HG03457 (cell line): ENCODE results near the gene ABCC9.

Experiments
- ATAC-seq: cut with Tn5 transposase; IDR thresholded peaks from one replicate; pipeline ENCODE4 v1.9.1; 2021; ENCODE audit warnings: moderate number of reproducible peaks; ENCODE audit not compliant: unreplicated experiment

The ABCC9 gene

GRCh38 chr12:21776175-21776574 lies 165.1 kb downstream of the ABCC9 start:
- ATAC-seq, result no peak

GRCh38 chr12:21775133-21775820 lies 165.9 kb downstream of the ABCC9 start:
- ATAC-seq, result no peak

- ATAC-seq, result no peak
Measured at GRCh38 chr12:21774358-21775132, 166.7 kb downstream of the ABCC9 start, which contains the start of gene KCNJ8. Gene KCNJ8 (minus strand): TSS chr12:21774706. CDS start chr12:21773616, 1,090 bp downstream.

GRCh38 chr12:21773806-21774205 lies 167.4 kb downstream of the ABCC9 start:
- ATAC-seq, result no peak

DNA sequence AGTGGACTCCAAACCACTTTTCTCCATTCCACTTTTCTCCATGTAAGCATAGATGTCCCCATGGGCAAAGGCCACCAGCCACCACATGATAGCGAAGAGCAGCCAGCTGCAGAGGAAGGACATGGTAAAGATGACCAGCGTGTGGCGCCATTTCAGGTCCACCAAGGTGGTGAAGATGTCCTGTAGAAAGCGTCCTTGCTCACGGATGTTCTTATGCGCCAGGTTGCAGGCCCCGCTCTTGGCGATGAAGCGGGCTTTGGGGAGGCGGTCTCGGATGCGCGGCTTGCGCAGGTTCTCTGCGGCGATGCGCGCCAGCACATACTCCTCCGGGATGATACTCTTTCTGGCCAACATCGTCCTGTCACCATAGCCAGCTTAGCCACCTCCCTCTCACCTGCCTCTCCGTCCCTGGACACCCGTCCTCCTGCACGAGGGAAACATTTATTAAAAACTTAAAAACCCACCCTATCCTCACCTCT lies 167.9 kb downstream of the ABCC9 start:
- ATAC-seq, result no peak

DNA sequence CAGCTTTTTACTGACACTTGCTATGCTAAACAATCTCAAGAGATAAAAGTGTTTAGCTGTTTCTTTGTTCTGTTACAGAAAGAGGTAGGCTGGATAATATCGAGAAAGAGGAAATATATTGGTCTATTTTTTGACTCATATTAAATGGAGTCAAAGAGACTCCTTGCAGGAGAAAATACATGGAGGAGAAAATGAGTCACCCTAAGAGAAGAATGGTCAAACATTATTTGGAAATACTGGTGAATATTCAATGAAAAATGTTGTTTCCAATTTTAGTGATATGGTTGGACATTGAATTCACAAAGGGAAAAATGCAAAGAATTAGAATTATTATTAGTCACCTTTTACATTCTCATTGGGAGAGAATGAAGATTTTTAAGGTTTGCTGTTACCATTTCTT lies 169.9 kb downstream of the ABCC9 start:
- ATAC-seq, result no peak

GRCh38 chr12:21769307-21769706 lies 171.9 kb downstream of the ABCC9 start:
- ATAC-seq, result no peak

DNA sequence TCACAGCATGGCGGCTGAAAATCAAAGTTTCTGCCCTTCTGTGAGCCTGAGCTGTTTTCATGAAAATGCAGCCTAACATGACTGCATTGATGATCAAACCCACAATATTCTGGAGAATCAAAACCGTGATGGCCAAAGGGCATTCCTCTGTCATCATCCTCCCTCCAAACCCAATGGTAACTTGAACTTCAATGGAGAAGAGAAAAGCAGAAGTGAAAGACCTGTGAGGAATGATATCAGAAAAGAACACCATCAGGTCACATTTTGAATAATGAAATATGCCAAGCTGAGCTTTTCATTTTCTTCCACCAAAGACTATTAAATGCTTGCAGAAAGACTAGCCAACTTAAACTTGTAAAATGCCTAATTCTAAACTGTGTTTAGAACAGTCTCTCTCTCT lies 174.8 kb downstream of the ABCC9 start:
- no peak for ATAC-seq

DNA sequence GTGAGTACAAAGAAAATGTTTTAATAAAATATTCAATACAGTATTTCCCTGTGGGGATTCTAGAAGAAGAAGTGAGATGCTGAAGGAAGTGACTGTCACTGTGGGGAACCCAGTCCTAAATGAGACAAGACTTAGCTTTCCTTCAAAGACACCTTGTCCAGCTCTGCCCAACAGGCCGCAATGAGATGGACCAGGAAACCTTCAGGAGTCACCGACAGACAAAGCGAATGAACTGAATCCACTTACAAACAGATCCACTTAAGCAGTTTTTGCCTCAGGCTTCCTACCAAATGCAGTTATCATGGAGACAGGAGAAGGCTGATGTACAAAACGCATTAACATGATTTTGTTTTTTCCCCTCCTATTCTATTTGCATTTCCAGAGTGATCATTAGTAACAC lies 176.3 kb downstream of the ABCC9 start:
- ATAC-seq, result no peak

GRCh38 chr12:21764065-21764464 lies 177.2 kb downstream of the ABCC9 start:
- ATAC-seq, result no peak

DNA sequence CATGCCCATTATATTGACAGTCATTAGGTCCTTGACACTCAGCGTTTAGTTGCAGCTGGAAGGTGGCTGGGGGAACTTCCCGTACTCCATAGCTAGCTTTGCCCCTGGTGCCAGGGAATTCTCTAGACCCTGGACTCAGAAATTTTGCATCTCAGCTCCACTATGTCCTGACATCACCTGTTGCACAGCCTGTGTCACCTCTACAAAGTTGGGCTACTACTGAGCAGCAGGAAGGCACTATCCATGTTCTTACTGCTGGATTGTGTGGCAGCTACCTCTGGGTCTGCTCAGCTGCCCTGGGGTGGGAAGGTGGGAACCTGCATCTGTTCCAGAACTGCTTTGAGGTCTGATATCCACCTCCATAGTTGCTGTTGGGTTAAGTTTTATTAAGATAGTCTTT lies 177.7 kb downstream of the ABCC9 start:
- ATAC-seq, result no peak

DNA sequence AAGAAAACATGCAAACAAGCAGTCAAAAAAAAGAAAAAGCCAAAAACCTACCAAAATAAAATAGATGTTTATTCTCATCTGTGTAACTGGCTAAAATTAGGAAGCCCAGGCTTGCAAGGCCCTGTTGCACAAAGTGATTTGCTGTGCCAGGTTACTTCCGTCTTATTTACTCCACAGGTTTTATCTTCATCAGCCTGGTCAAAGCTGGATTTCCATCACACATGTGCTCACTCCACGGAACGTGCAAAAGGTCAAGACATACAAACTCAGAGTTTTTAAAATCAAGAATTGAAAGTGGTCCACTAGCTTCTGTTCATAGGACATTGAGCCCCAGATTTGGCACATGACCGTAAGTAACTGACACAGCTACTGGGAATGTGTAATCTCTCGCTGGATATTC lies 181.5 kb downstream of the ABCC9 start:
- ATAC-seq, result no peak

DNA sequence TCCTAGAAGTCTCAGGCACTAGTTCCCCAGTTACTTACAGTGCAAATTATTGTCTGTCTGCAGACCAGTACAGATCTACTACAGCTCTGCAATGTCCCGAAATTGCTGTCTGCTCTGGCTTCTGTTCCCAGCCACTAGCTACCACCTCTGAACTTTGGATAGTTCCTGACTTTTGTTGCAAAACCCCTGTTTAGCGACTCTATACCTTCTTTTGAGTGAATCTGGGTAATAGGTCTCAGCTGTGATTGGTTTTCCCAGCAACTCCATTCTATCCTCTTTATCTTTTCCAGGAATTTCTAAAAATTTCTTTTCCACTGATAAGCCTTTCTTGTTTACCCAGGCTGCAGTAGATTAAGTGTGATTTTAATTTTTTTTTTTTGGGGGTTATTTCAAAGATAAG lies 183.5 kb downstream of the ABCC9 start:
- no peak for ATAC-seq

- ATAC-seq, result no peak
Measured at GRCh38 chr12:21756699-21757098, 184.5 kb downstream of the ABCC9 start.

DNA sequence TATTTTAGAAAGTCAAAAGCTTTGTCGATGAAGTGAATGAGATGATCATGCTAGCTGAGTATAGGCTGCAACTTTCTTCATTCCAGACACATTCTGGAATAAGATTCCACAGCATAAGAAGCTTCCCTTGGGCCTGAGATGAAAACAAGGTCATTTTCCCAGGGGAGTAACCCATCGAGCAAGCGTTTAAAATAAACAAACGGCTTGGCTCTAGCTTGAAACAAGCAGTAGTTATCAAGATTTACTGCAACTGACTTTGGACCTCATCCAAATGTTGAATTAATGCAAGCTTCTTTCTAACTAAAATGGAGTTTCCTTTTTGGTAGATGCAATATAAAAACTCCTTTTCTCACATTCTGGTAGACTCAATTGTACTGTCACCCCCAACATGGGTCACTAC lies 189.7 kb downstream of the ABCC9 start:
- no peak for ATAC-seq
